CD14-positive monocyte (primary cell): ENCODE results near the gene ADPRS. TPM values are rescaled to one million over a fixed set of nuclear protein-coding genes. Genes with fewer than 3 reads are reported as not detected.

ENCODE experiments used
- DNase-seq, 3 donors: peaks; one replicate each; pipeline ENCODE4 v3.0.0-alpha.2; 2011 to 2022
- H2AFZ ChIP-seq: 2 replicates; pipeline ENCODE4 v1.6.0; 2012; ENCODE audit warnings: mild to moderate bottlenecking, low read depth, low read length, inconsistent platforms; ENCODE audit not compliant: insufficient read depth, poor library complexity, severe bottlenecking
- H3K27ac ChIP-seq, 2 donors: 1 replicate in 1 of 2; 2 replicates in 1 of 2; pipeline ENCODE4 v1.5.1; 2012 to 2013; ENCODE audit warnings: low read length in 2 of 2, control low read depth in 1 of 2, inconsistent platforms in 1 of 2, low read depth in 1 of 2, mild to moderate bottlenecking in 1 of 2
- H3K27me3 ChIP-seq, 2 donors: one replicate each; pipeline versions ENCODE4 v1.6.0 to v1.6.1; 2011 to 2013; ENCODE audit warnings: low read length in 2 of 2; ENCODE audit not compliant: control insufficient read depth in 2 of 2, insufficient read depth in 2 of 2
- H3K36me3 ChIP-seq, 2 donors: replicated peaks in 1 of 2; 1 replicate in 1 of 2; 2 replicates in 1 of 2; pipeline versions ENCODE4 v1.5.1 to v1.6.1; 2012 to 2013; ENCODE audit warnings: low read length in 2 of 2, control low read depth in 1 of 2, inconsistent platforms in 1 of 2, mild to moderate bottlenecking in 1 of 2; ENCODE audit not compliant: insufficient read depth in 2 of 2, control insufficient read depth in 1 of 2
- H3K4me1 ChIP-seq, 2 donors: 1 replicate in 1 of 2; 2 replicates in 1 of 2; pipeline versions ENCODE4 v1.5.1 to v1.6.1; 2012 to 2013; ENCODE audit warnings: low read length in 2 of 2, control low read depth in 1 of 2, inconsistent platforms in 1 of 2, mild to moderate bottlenecking in 1 of 2, moderate library complexity in 1 of 2; ENCODE audit not compliant: insufficient read depth in 2 of 2, control insufficient read depth in 1 of 2
- H3K4me2 ChIP-seq: replicated peaks from 2 replicates; pipeline ENCODE3; 2012; ENCODE audit warnings: low read length, moderate library complexity, mild to moderate bottlenecking; ENCODE audit not compliant: poor library complexity, severe bottlenecking; ENCODE audit errors: extremely low read depth
- H3K4me3 ChIP-seq, 3 experiments: fragments of 200-600 bp in 1 of 3; sonication (generic) in 1 of 3; replicated peaks in 1 of 3; 1 replicate in 2 of 3; 2 replicates in 1 of 3; pipeline ENCODE4 v1.5.1; 2011 to 2013; ENCODE audit warnings: low read length in 3 of 3, mild to moderate bottlenecking in 3 of 3, control low read depth in 2 of 3, low read depth in 2 of 3, inconsistent platforms in 1 of 3, moderate library complexity in 1 of 3
- H3K79me2 ChIP-seq: 2 replicates; pipeline ENCODE4 v1.6.0; 2012; ENCODE audit warnings: mild to moderate bottlenecking, control low read depth, inconsistent platforms, low read length, moderate library complexity; ENCODE audit not compliant: insufficient read depth
- H3K9ac ChIP-seq: 2 replicates; pipeline ENCODE4 v1.6.0; 2017; ENCODE audit warnings: low read length, mild to moderate bottlenecking; ENCODE audit not compliant: insufficient read depth, poor library complexity, severe bottlenecking
- H3K9me3 ChIP-seq, 2 donors: replicated peaks in 1 of 2; 1 replicate in 1 of 2; 2 replicates in 1 of 2; pipeline versions ENCODE4 v1.5.1 to v1.6.1; 2012 to 2013; ENCODE audit warnings: low read length in 2 of 2, control low read depth in 1 of 2; ENCODE audit not compliant: control insufficient read depth in 1 of 2, insufficient read depth in 1 of 2
- H4K20me1 ChIP-seq: 2 replicates; pipeline ENCODE4 v1.6.0; 2012; ENCODE audit warnings: mild to moderate bottlenecking, low read length, control low read depth, moderate library complexity; ENCODE audit not compliant: insufficient read depth
- H3K27ac Mint-ChIP-seq, 7 donors: one replicate each; pipeline ENCODE4 v1.8.0; 2020; ENCODE audit warnings: mild to moderate bottlenecking in 7 of 7, mixed read lengths in 7 of 7, moderate library complexity in 6 of 7, inconsistent platforms in 2 of 7
- H3K27me3 Mint-ChIP-seq, 3 donors: one replicate each; pipeline ENCODE4 v1.8.0; 2021 to 2022; ENCODE audit warnings: low read depth in 3 of 3, mild to moderate bottlenecking in 3 of 3, mixed read lengths in 3 of 3, moderate library complexity in 3 of 3, inconsistent platforms in 1 of 3
- H3K36me3 Mint-ChIP-seq, 2 donors: one replicate each; pipeline ENCODE4 v1.8.0; 2020; ENCODE audit warnings: mixed read lengths in 2 of 2, inconsistent platforms in 1 of 2, mild to moderate bottlenecking in 1 of 2
- H3K4me1 Mint-ChIP-seq: one replicate; pipeline ENCODE4 v1.8.0; 2020; ENCODE audit warnings: mild to moderate bottlenecking, mixed read lengths
- H3K4me3 Mint-ChIP-seq, 2 donors: one replicate each; pipeline ENCODE4 v1.8.0; 2020; ENCODE audit warnings: mild to moderate bottlenecking in 2 of 2, mixed read lengths in 2 of 2, moderate library complexity in 1 of 2
- H3K9me3 Mint-ChIP-seq, 7 donors: one replicate each; pipeline ENCODE4 v1.8.0; 2020 to 2022; ENCODE audit warnings: mixed read lengths in 7 of 7, mild to moderate bottlenecking in 6 of 7, moderate library complexity in 6 of 7, inconsistent platforms in 2 of 7
- CTCF ChIP-seq: fragments of 200-600 bp; IDR thresholded peaks from one replicate; pipeline ENCODE4 v1.8.0; 2022; ENCODE audit warnings: antibody characterized with exemption, mild to moderate bottlenecking
- intact Hi-C, 2 donors: fragments of 100-400 bp; cut with micrococcal nuclease; formaldehyde crosslinking; loops; one replicate each; pipeline versions ENCODE4 v1.15.0 to v1.15.1; 2023
- polyA plus RNA-seq, 3 donors: library from polyadenylated mRNA; depleted of rRNA in 1 of 3; unstranded in 2 of 3; stranded (reverse) in 1 of 3; fragments of 300-500 nt in 2 of 3; fragments of >200 nt in 1 of 3; fragmentation: Illumina TruSeq in 2 of 3; gene quantifications; 1 replicate in 2 of 3; 2 replicates in 1 of 3; pipeline ENCODE4 v1.2.3, GENCODE V29; 2012 to 2021

ADPRS gene
- polyA plus RNA-seq, 3 donors: 13.4 to 30.6 (median 21.9) TPM

DNA sequence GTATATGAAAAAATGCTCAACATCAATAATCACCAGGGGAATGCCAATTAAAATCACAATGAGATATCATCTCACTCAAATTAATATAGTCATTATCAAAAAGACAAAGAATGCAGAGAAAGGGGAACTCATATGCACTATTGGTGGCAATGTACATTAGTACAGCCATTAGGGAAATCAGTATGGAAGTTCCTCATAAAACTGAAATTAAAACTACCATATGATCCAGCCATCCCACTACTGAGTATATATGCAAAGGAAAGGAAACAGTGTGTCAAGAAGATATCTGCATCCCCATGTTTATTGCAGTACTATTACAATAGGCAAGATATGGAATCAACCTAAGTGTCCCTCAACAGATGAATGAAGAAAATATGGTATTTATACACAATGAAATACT lies 36.9 kb upstream of the ADPRS start:
- Mint-ChIP-seq H3K36me3 (peaks cover 29 to 42% of the 10 kb centered on the region in 2 donors), H3K4me1 (peaks cover 24% of the 10 kb centered on the region), H3K4me3 (no peak overlapping the region), H3K27ac (peak overlapping the region in 3 of 7 donors; percentile 10 to 75 (median 73)), H3K27me3 (no peaks in the 10 kb centered on the region), H3K9me3 (peaks cover 0 to 9% (median 3%) of the 10 kb centered on the region in 7 donors)
- H4K20me1 ChIP-seq: no peaks in the 10 kb centered on the region
- H3K9me3 ChIP-seq: peaks cover 0 to 5% of the 10 kb centered on the region in 2 donors
- no peaks in the 10 kb centered on the region for H3K79me2 ChIP-seq
- intact Hi-C loops: no loop called here
- H3K4me1 ChIP-seq: peaks cover 14 to 23% of the 10 kb centered on the region in 2 donors
- H2AFZ ChIP-seq: no peak overlapping the region
- H3K4me3 ChIP-seq: no peak overlapping the region
- DNase-seq: peak; percentile 9 to 38 (median 19)
- no peaks in the 10 kb centered on the region for H3K27me3 ChIP-seq
- H3K9ac ChIP-seq: no peak overlapping the region
- no peak for TF ChIP-seq CTCF
- peak overlapping the region in 1 of 2 donors; percentile 1 for H3K27ac ChIP-seq
- peak overlapping the region; percentile 20 for H3K4me2 ChIP-seq
- peaks cover 19 to 28% of the 10 kb centered on the region in 2 donors for H3K36me3 ChIP-seq

GRCh38 chr1:36053978-36054377 lies 34.7 kb upstream of the ADPRS start:
- Mint-ChIP-seq H3K27ac (peak overlapping the region in 1 of 7 donors; percentile 24), H3K36me3 (peaks cover 15 to 26% of the 10 kb centered on the region in 2 donors), H3K4me1 (peaks cover 24% of the 10 kb centered on the region), H3K27me3 (no peaks in the 10 kb centered on the region), H3K4me3 (no peak overlapping the region), H3K9me3 (peaks cover 0 to under 1% (median 0%) of the 10 kb centered on the region in 7 donors)
- H3K36me3 ChIP-seq: peaks cover 6 to 13% of the 10 kb centered on the region in 2 donors
- peaks cover 14 to 23% of the 10 kb centered on the region in 2 donors for H3K4me1 ChIP-seq
- H3K9ac ChIP-seq: no peak overlapping the region
- H3K9me3 ChIP-seq: no peaks in the 10 kb centered on the region
- H3K4me2 ChIP-seq: no peak overlapping the region
- no peaks in the 10 kb centered on the region for H3K79me2 ChIP-seq
- intact Hi-C loops: no loop called here
- H3K27me3 ChIP-seq: no peaks in the 10 kb centered on the region
- H3K4me3 ChIP-seq: no peak overlapping the region
- no peak for DNase-seq
- H4K20me1 ChIP-seq: no peaks in the 10 kb centered on the region
- H2AFZ ChIP-seq: no peak overlapping the region
- TF ChIP-seq CTCF: no peak
- H3K27ac ChIP-seq: no peak overlapping the region
